Activated effector memory CD4-positive, alpha-beta T cell treated with anti-CD3 and anti-CD28 coated beads, Interleukin-2, amount 50 U/mL, for 16 hours (primary cell): ENCODE data around the gene C11orf71.

Source experiments
- DNase-seq: peaks from one replicate; pipeline ENCODE4 v3.0.0-alpha.2; 2020

The C11orf71 gene

DNA sequence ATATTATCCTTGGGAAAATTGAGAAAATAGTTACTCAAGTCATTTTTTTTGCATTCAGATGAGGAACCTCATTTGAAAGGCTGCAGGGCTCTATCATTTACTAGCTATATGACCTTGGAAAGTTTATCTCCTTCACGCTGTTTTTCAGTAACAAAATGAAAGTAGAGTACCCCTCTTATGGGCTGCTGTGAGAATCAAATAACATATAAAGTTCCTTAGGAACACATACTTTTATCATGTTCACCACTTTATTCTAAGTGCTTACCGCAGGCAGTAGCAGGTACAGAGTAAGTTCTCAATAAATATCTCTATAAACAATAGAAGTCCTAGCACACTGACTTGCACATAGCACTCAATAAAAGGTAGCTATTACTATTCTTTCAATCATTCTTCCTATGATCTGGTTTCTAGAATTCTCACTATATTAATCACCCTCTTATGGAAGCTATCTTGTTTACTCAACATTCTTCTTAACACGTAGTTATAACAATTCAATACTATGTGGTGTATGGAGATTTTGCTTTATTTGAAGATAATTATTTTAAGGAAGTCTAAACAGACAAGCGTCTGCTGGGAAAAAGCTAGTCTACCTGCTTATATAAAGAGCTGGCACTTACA, 1.9 kb downstream of the C11orf71 start:
- no peak for DNase-seq

DNA sequence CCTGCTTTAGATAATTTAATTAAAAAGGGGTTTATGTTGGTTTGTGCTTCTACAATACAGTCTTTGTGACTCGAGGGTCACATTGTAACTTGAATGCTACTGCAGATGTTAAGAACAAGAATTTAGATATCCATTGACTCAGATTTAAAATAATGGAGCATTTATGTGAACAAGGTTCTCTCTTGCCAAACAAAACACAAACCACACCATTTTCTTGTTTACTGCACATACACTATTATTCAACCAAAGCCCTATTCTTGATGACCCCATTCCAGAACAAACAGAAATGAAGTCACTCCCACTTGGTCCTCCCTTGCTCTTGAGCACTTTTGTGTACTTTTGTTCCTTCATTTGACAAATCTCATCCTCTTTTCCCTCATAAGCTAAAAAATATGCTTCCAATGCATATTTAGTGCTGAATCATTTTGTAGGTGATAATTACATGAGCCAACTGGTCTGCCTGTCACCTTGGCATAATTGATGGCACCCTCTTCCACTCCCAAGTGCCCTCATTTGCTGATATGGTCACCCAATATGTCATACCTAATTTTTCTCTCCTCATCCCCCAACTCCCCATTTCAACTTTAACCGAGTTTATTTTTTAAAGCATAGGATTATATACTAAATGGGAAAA, 2.8 kb downstream of the C11orf71 start:
- no peak for DNase-seq

DNA sequence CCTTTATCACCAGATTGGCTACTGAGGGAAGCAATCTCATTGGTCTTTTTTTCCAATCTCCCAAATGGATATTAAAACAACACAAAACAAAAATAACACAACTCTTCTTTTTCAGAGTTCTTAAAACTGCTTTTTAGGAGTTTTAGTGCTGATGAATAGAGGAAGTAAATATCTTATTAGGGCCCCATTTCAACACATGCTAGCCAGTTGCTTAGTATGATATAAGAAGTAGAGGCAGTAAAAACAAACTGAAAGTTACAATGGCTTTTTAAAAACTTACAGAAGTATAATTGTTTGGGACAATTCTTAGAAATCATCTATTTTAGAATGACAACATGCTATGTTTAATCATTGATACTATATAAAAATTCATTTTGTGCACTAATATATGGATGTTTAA, 3.4 kb downstream of the C11orf71 start:
- DNase-seq = no peak

DNA sequence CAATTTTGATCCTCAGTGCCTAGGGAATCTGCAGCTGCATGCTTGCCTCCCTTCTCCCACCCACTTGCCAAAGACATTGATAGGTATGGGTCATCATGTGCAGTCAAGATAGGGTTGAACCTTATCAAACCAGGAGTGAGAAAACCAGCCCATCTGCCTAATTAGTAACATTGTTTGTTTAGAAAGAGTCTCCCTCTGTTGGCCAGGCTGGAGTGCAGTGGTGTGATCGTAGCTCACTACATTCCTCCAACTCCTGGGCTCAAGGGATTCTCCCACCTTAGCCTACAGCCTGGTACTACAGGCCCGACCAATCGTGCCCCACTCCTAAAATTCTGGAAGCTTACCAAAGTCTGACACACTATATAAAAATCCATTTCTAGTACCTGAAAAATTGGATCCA, 4.6 kb downstream of the C11orf71 start:
- DNase-seq = no peak

DNA sequence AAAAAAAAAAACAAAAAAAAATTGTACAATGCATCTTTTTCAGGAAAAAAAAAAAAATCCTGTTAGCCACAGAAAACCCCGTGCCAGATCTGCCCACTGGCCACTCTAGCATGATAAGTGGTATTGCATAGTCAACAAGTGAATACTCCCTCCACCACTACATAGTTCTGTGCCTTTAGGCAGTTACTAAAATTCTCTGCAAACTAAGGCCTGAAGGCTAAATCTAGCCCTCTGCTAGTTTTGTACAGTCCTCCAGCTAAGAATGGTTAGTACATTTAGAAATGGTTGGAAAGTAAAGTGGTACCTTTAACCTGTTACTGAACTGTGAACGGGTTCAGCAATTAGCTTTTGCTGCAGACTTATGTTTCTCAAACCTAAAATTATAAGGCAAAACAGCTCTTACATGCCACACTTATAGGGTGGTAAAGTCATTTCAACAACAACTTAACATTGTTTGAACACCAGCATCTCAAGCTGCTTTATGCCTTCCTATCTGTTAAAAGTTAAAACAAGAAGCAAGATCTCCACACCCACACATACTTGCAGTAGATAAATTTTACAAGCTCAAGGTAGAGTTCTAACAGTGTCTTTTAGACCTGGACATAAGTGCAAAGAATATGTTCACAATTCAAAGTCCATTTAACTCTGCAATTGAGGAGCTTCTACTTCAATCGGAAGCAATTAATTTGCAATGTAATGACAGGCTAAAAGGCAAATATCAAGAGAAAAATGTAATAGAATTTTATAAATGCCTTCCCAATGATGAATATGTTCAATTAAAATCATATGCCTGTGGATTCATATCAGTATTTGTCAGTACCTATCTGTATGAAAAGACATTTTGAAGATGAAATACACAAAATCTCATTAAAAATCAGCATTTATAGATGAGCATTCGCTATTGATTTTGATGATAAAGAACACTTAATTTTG, 7.3 kb downstream of the C11orf71 start:
- no peak for DNase-seq

DNA sequence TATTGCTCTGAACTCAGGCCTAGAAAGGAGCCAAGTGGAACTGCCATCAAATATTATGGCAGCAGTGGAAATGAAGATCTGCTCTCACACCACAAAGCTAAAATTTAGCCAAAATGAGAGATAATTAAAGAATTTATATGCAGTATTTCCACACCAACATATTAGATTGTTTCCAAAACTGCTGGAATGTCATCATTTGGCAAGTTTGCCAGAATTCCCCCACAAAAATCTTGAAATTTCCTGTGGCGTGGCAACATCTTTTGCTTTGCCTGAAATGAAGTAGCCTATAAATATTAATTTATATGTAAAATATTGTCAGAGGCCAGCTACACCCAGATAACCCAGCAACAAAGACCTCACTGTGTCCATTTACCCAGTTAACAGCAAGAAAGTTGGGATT, 13.8 kb downstream of the C11orf71 start:
- no peak for DNase-seq

DNA sequence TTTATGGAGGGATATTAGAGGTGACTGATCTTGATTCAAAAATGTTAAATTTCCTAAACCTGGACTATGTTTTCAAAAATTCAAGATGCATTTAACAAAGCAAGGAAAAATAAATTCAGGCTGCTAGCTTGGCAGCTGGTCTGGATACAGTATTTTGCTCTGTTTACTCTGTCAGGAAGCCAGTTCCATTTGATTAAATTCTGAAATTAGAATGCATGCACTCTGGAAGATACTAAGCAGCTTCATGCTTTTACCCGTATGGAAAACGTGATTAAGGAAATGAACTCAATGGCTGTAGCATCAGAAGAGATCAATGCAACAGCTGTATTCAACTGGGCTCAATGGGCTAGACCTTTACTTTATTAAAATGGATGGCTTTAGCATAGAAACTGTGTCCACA, 14.2 kb downstream of the C11orf71 start:
- no peak for DNase-seq

DNA sequence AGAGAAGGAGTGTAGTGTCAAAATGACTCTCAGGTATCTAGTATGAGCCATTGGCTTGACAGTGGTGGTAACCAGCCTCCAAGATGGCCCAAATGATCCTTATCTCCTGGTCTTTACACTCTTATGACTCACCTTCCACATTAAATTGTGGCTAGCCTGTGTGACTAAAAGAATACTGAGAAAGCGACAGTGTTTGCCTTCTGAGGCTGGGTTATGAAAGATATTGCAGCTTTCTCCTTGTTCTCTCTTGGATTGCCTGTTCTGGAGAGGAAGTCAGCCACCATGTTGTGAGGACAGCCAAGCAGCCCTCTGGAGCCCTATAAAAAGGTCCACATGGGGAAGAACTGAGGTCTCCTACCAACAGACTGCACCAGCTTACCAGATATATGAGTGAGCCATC, 15.8 kb downstream of the C11orf71 start:
- DNase-seq = no peak

DNA sequence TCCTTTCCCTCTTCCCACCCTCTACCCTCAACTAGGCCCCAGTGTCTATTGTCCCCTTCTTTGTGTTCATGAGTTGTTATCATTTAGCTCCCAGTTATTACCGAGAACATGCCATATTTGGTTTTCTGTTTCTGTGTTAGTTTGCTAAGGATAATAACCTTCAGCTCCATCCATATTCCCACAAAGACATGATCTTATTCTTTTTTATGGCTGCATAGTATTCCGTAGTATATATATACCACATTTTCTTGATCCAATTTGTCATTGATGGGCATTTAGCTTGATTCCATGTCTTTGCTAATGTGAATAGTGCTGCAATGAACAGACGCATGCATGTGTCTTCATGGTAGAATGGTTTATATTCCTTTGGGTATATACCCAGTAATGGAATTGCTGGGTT, 17.8 kb downstream of the C11orf71 start:
- DNase-seq = no peak

DNA sequence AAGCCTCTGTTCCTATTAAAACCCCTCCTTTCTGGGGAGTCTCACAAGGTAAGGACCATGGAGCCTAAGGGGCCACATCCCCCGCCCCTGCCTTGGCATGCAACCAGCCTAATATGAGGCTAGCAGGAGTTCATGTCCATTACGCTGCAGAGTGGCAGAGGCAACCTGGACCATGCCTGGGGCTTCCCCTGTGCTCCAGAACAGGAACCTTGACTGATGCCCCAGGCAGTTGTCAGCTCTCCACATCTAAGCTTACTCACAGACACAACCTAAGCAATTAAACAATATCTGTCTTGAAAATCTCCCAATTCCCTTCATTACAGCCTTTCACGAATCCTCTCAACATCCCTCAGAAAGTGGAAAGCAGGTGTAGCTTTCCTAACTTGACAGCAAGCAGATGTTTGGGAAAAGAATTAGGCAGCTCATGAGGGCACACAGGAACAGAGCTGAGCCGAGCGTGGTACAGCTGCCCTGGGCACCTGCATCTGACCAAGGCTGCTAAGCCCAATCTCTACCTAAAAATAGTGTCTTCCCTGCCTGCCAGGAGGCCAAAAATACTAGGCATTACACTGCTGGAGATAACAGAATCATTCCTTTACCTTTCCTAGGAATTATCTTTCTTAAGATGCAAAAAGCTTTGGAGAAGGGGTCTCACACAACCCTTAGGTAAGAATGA, 20.8 kb downstream of the C11orf71 start:
- no peak for DNase-seq

DNA sequence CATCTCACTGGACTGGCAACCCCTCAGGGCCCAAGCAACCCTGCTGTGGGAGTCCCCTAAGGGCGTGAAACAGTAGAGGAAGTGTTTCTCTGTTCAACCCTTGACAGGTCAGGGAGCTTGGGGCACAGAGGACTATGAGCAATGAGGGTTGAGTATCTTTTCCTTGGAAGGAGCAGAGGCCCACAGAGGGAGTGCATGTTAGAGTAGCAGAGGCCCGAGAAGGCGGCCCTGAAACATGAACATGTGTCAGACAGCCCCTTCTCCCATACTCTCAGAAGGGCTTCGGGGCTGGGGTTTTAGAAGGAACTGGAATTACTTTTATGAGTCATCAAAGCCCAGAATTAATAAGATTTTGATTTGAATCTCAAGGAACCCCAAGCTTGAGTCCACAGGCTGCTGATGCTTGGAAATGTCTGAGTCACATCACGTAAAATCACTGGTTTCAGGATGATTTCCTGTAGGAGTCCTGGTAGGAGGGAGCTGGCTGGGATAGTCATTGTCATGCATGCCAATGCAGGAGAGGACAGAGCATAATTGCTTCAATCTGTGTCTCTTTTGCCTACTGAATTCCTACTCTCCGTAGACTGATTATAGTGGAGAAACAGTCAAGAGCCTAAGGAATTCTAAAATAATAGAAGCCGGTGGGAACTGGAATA, 22.6 kb downstream of the C11orf71 start:
- no peak for DNase-seq

DNA sequence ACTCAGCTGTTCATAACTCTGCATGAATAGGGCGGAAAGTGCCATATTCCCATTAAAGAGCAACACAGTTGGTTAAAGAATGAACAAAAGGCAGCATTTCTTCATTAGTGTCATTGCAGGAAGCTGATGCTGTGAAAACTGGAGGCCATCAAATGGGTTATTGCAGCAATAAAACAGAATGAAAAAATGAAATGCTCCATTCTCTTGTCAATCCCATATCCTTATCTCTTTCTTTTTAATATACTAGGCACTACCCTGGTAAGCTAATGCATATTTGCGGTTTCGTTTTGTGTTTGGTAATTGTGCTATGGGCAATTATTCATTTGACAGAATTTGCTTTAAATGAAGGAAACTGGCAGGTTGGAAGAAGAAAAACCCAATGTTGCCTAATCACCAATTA, 25.3 kb downstream of the C11orf71 start:
- DNase-seq = no peak

DNA sequence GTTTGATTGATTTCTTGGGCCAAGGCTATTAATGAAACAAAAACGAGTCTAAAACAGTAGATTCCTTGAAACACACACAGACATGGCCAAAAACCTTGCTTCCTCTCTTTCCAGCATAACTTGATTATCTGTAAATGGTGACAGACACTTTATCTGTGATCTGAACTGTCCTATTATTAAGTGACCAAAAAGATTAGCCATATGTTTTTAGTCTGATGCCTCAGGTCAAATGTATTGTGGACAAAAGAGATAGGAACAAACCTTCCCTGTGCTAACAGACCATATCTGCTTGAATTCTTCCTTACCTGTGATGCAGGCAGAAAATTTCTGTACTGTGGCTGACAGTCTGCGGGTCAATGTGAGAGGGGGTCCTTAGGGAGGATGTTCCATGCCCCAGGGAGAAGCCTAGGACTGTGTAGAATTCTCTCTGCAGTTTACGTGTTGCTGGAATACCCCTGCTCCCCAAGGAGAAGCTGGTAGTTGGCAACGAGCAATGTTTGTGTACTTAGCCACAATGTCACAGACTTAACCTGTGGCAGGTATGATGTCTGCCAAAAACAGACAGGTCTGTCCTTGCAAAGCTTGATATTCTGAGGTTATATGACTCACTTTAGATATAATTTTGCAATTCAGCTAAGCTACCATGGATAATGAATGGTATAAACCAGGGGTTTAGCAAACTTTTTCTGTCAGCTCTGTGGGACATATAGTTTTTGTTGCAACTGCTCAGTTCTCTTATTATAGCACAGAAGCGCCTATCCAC, 31.2 kb downstream of the C11orf71 start:
- no peak for DNase-seq

DNA sequence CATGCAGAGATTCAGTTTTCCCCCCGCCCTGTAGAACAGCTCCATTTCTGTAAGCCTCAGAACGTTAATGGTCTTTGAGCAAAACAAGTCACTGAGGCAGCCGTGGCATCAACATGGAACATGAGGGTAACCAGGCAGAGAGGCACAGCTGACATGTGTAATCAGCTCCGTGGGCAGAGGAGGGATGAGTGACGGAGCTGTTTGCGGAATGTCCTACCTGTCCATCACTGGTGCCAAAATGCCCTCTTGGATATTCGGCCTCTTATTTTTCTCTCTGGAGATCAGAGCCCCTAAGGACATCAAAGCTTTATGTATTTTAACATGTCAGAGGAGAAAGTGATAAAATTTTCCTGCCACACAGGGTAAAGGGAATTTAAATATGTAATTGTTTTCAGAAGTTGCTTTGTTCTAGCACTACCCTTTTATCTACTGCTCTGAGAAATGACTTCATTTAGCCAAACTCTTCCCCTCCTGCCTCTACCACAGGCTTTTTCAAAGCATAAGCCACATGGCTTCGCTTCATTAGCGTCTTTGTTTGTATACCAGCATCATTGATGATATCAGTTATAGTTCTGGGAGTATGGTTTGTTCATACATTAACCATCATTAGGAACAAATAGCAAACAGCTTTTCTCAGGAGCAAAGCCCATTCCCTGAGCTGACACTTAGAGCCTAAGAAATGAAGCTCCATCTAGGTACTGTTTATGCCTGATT, 32.9 kb downstream of the C11orf71 start:
- DNase-seq = no peak

DNA sequence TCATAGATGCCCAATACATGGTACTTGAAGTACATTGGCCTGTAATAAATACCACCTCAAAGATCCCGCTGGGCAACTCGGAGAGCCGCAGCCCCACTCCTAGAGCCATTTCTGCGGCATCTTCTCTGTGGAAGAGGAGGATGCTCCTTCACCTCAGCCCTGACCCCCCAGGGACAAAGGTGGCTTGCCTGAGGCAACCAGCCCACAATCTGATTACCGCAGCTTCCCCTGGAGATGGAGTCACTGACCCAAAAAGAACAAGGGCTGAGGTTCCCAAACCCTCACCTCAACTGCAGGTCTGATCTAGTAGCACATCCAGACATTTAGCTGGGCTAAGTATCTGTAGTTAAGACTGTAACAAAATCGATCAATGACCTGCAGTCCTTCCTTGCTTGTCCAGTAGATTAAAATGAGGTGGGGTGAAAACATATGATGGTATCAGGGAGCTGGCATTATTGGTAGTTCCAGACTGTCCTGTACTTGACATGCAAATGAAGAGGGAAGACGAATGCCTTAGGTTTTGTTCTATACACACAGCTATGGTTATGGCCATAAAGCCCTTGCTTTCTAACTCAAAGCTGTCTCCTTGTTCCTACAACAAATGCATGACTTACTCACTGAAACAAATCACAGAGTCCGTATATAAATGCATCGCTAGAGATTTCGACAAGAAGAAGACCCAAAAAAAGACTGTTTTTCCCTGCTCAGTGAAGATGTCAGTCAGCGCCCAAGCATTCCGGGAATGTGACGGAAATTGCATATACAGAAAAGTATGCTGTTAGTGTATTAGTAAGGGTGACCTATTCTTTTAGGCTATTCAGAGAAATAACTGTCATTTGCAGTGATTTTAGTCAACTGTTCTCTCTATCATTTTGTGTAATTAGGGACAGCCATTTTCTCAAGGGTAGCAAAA, 33.7 kb downstream of the C11orf71 start:
- no peak for DNase-seq

DNA sequence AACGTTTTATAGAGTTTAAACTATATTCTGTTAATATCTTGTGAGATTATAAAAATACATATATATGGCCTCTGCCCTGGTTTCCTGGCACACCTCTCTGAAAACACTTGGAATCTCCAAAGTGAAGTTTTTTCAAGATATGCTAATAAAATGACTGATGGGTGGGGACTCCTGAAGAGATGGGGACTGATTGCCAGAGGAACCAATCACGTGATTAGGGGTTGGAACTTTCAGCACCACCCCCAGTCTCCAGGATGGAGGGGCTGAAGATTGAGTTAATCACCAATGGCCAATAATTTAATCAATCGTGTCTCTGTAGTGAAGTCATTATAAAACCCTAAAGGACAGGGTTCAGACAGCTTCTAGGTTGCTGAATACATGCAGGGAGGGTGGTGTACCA, 37.4 kb downstream of the C11orf71 start:
- no peak for DNase-seq

DNA sequence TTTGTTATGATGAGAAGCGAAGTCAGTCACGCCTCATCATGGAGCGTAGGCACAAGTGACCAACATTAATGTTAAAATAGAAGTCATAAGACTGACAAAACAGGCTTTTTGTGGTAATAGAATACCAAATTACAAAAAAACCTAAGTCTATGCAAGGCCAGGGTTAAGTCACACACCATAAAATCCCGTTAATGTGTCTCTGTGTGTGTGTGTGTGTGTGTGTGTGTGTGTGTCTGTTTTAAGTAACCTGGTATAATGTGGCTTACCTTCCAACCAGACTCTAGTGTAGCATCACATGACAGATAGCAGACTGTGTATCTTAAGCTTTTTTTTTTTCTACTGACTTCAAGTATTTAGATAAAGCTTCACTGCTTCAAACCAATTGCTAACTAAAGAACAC, 38.0 kb downstream of the C11orf71 start:
- no peak for DNase-seq

DNA sequence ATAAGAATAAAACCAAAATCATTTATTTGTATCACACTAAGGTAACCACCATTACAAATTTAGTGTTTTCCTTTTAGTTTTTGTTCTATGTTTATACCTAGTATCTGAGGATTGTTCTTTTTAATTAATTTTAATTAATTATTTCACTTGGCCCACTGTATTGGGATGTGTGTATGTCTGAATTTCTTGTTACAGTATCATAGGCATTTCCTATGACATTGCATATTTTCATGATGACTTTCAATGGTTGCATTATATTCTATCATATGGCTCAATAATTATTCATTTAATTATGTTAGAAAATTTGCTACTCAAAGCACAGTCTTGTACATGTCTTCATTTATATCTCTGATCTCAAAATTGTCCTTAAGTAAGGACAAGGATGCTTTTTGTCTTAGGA, 41.0 kb downstream of the C11orf71 start:
- DNase-seq = no peak

DNA sequence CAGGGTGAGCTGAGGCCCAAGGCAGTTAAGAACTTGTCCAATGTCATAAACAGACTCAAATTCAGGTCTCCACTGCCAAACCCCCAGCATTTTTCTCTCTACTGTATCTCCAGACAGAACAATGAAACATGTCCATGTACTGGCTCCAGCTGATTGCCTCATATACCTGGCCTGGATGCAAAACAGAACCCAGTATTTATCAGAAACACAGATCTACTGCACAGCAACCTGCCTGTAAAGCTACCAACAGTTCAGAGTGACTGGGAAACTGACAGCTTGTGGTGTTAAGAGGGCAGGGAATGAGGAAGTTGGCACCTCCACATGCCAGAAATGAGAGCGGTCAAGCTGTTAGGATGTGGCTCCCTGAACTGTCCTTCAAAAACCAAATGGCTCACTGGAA, 41.6 kb downstream of the C11orf71 start:
- DNase-seq = no peak

DNA sequence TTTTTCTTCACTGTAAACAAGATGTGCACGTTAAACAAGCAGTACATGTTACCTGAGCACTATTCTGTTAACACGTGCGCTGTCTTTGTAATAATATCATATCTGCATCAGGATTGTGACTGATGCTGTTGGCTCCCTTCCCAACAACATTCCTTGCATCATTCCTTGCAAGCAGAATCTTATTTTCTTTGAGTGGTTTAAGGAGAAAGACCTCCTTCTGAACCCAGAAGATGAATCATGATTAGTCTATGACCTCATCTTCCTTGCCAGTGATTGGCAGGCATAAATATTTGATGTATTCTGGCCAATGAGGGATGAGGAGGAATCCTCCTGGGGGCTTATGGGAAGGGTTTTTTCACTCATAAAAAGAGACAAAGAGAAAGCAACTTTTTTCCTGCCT, 46.2 kb downstream of the C11orf71 start:
- no peak for DNase-seq
